NCI-H2227 treated with DMSO at 0.1 percent for 48 hours (cell line): ENCODE measurements around the gene UBE4A.

ENCODE experiments used
- DNase-seq: peaks from one replicate; lab custom pipeline; 2025; lab: John Stamatoyannopoulos, UW

Gene UBE4A

GRCh38 chr11:118342503-118343161 lies 16.8 kb upstream of the UBE4A start, which contains the start of gene CD3D:
Gene CD3D, minus strand, starts transcription at chr11:118342705. Its CDS starts 98 bp downstream, at chr11:118342607.
- DNase-seq = no peak

DNA sequence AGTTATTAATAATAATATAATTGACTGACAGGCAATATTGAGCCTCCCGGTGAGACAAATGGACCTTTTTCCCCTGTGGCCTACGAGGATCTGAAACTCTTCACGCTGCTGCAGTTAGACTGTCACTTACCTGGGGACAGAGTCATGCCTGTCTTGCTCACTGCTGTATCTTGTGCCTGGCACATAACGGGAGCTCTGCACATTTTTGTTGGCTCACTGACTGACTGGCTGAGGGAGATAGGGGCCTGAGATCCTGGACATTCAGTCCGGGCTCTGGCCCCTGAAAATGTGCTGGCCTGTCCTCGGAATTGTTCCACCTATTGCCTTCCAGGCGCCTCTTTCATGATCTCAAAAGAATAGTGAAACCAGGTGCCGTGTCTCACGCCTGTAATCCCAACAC lies 16.2 kb upstream of the UBE4A start:
- no peak for DNase-seq

DNA sequence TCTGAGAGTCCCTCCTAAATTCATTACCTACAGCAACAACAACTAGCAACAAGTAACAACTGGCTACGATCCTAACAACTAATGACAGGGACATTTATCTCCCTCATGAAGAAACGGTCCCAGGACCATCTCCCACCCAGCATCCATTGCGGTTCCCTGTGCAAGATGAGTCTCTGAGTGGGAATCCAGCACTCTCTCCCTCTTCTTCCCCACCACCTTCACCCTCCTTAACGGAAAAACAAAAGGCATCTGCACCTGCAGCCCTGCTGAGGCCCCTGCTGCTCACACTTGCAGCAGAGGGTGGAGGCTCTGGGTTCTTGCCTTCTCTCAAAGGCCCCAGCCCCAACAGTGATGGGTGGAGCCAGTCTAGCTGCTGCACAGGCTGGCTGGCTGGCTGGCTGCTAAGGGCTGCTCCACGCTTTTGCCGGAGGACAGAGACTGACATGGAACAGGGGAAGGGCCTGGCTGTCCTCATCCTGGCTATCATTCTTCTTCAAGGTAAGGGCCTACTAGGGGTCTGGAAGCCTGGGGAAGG lies 15.4 kb upstream of the UBE4A start, which contains the start of gene CD3G:
CD3G (plus strand) TSS at position 364 of the 535 bp plus-strand sequence; CDS start at position 444, 80 bp downstream.
- DNase-seq = no peak

- DNase-seq = no peak
Observed at GRCh38 chr11:118349475-118349874, 9.9 kb upstream of the UBE4A start.

- DNase-seq = no peak
Observed at GRCh38 chr11:118353084-118353710, 6.2 kb upstream of the UBE4A start.

DNA sequence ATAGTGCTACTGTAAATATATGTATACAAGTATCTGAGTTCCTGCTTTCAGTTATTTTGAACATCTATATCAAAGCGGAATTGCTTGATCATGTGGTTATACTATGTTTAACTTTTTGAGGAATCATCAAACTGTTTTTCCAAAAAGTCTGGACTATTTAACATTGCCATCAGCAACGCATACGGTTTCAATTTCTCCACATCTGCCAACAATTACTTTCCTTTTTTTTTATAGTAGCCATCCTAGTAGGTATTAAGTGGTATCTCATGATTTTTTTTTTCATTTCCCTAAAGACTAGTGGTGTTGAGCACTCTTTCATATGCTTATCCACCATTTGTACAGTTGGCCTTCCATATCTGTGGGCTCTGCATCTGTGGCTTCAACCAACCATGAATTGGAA lies 1.3 kb upstream of the UBE4A start:
- no peak for DNase-seq

- DNase-seq = no peak
Observed at GRCh38 chr11:118364956-118365615, 5.7 kb downstream of the UBE4A start.

GRCh38 chr11:118366287-118366686 lies 6.9 kb downstream of the UBE4A start:
- DNase-seq = no peak

- DNase-seq = no peak
Observed at GRCh38 chr11:118370774-118371173, 11.4 kb downstream of the UBE4A start.

- no peak for DNase-seq
Observed at GRCh38 chr11:118373263-118373662, 13.9 kb downstream of the UBE4A start.

DNA sequence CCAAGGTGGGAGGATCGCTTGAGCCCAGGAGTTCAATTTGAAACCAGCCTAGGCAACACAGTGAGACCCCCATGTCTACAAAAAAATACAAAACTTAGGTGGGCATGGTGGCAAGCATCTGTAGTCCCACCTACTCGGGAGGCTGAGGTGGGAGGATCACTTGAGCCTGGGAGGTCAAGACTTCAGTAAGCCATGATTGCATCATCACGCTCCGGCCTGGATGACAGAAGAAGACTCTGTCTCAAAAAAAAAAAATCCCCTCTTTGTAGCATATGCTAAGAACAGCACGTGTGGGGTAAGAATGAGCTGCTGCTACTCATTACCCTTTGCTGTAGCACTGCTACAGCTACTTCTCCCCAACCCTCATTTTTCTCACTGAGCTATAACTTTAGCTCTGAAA lies 14.5 kb downstream of the UBE4A start:
- no peak for DNase-seq

DNA sequence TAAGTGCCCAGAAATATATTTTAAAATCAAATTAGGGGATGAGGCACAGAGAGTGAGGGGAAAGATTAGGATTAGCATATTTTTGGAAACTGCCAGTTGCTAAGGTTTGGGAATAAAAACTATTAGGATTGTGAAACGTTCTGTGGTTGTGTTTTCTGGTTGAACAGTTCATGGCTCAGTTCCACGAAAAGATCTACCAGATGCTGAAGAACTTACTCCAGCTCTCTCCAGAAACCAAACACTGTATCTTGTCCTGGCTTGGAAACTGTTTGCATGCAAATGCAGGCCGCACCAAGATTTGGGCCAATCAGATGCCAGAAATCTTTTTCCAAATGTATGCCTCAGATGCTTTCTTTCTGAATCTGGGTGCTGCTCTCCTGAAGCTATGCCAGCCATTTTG lies 15.3 kb downstream of the UBE4A start:
- no peak for DNase-seq

DNA sequence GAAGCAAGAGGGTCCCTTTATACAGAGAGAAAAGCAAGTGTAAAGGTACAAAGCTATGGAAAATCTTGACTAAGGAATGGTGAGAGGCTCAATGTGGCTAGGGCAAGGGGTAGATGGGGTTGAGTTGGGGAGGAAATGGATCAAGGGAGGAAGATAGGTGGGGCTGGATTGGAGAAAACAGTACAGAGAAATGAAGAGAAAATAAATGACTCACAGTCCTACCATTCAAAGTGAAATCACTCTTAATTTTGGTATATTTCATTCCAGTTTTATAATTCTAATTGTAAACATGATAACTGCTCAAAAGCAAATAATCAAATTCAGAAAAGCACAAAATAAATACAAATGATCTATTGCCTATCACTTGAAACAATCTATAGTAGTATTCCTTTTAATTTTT lies 16.6 kb downstream of the UBE4A start:
- no peak for DNase-seq

DNA sequence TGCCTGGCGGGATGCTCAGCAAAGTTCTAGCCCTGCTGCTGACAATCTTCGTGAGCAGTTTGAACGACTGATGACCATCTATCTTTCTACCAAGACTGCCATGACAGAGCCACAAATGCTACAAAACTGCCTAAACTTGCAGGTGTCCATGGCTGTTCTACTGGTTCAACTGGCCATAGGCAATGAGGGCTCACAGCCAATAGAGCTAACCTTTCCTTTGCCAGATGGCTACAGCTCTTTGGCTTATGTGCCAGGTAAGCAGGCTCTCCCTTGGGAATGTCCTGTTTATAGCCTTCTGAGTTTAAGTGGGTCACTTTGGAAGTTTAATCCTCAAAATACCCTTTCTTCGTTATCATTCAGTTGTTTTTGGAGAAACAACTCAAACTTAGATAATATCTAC lies 20.1 kb downstream of the UBE4A start:
- no peak for DNase-seq

DNA sequence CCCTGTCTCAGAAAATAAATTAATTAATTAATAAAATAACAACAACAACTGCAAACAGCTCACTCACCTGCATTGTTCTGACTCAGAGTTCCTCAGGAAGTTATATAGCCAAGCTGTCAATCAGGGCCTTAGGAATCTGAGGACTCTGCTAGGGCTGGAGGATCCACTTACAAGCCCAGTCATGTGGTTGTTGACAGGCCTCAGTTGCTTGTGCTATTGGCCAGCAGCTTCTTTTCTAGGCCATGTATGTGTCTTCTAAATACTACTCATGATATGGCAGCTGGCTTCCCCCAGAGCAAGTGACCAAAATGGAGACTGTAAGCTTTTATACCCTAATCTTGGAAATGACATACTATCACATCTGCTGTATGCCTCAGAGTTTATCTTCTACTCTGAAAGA lies 21.2 kb downstream of the UBE4A start:
- DNase-seq = no peak

GRCh38 chr11:118382954-118383353 lies 23.6 kb downstream of the UBE4A start:
- DNase-seq = no peak

DNA sequence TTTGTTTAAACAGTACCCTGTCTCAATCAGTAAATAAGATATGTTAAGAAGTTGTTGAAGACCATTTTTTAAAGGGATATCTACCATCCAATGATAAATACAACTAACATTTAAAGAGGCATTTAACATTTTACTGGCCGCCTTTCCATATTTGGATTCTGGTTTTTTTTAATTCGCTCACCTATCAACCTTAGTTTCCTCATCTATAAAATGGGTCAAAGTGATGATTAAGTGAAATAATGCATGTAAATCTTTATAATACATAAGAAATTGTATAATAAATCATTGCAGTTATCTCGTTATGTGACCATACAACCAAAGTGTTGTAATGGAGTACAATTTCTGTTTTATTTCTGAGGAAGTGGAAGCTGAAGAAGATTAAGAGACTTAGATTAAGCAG lies 24.3 kb downstream of the UBE4A start:
- no peak for DNase-seq

DNA sequence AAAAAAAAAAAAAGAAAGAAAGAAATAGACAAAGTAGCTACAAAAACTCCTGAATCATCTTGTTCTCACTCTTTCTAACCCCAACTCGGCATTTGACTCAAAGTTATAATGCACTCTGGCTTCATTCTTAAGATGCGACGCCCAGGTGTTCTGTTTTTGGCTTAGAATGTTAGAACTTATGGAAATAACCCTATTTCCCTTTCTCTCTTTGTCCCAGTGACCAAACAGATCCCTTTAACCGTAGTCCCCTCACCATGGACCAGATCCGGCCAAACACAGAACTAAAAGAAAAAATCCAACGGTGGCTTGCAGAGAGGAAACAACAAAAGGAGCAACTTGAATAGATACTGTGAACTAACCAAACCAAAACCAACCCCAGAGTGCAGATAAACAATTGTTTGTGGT lies 36.7 kb downstream of the UBE4A start:
- no peak for DNase-seq

DNA sequence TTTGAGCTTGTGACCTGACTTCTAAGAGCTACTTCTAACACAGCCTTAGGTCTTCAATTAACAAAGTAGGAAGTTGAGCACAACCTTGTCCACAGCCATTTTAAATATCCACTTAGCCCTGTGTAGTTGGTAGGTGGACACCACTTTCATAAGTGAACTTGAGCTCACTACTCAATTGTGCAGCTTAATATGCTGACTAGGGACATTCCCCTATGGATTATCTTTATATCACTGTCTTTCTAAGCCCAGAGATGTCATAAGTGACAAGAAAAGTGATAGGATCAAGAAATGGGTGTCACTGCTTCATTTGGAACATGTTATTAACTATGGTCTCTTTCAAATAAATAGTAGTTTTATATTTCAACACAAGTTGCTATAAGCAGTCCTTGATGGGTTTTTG lies 38.0 kb downstream of the UBE4A start:
- DNase-seq = no peak

GRCh38 chr11:118398791-118399559 lies 39.6 kb downstream of the UBE4A start:
- DNase-seq = no peak

- DNase-seq = peak; percentile 87
Observed at GRCh38 chr11:118401151-118401879, 41.9 kb downstream of the UBE4A start, which contains the start of gene ATP5MG. Gene ATP5MG, plus strand, starts transcription at chr11:118401606. Its CDS starts 60 bp downstream, at chr11:118401666.
